Endothelial cell of umbilical vein (primary cell): ENCODE measurements around the gene NCOA3. TPM values are rescaled to one million over a fixed set of nuclear protein-coding genes. Genes with fewer than 3 reads are reported as not detected.

Source experiments
- BruUV-seq: library from RNA; stranded (reverse); fragments of 400-500 nt; replicated peaks from 2 replicates; lab custom pipeline; 2021; lab: Mats Ljungman, UMichigan
- CTCF ChIA-PET: fragments of 300-600, 350-600 bp; sonication (Branson Sonifier 250); formaldehyde crosslinking; loops from one replicate; lab custom pipeline; 2021; ENCODE audit warnings: antibody characterized with exemption, inconsistent platforms; lab: Charles Lee
- POLR2A ChIA-PET: fragments of 300-600, 350-600 bp; sonication (Branson Sonifier 250); formaldehyde crosslinking; loops from one replicate; lab custom pipeline; 2021; ENCODE audit warnings: antibody characterized with exemption, inconsistent platforms; lab: Charles Lee
- DNase-seq: peaks from one replicate; pipeline ENCODE4 v3.0.0-alpha.2; 2011; ENCODE audit warnings: low read depth, low spot score
- FAIRE-seq: peaks from 2 replicates; lab custom pipeline; 2011; peaks lifted over from hg19 to GRCh38; lab: Jason Lieb, UNC
- H2AFZ ChIP-seq: 2 replicates; pipeline ENCODE4 v1.6.0; 2012; ENCODE audit warnings: low read depth, low read length, control low read depth, inconsistent platforms
- H3K27ac ChIP-seq: 2 replicates; pipeline ENCODE4 v1.5.1; 2011; ENCODE audit warnings: low read depth, mild to moderate bottlenecking, control low read depth, low read length, moderate library complexity; ENCODE audit not compliant: insufficient read depth
- H3K27me3 ChIP-seq, 2 experiments: 2 replicates each; pipeline versions ENCODE4 v1.6.0 to v1.6.1; 2011; ENCODE audit warnings: low read length in 2 of 2, mixed read lengths in 1 of 2; ENCODE audit not compliant: control insufficient read depth in 2 of 2, insufficient read depth in 2 of 2
- H3K36me3 ChIP-seq, 2 experiments: 2 replicates in 1 of 2; 3 replicates in 1 of 2; pipeline ENCODE4 v1.5.1; 2011; ENCODE audit warnings: low read length in 2 of 2, mild to moderate bottlenecking in 1 of 2, moderate library complexity in 1 of 2; ENCODE audit not compliant: control insufficient read depth in 2 of 2, insufficient read depth in 2 of 2; ENCODE audit errors: extremely low read depth in 1 of 2
- H3K4me1 ChIP-seq: 3 replicates; pipeline ENCODE4 v1.5.1; 2011; ENCODE audit warnings: mild to moderate bottlenecking, low read length; ENCODE audit not compliant: control insufficient read depth, insufficient read depth; ENCODE audit errors: extremely low read depth
- H3K4me2 ChIP-seq: 2 replicates; pipeline ENCODE4 v1.6.1; 2011; ENCODE audit warnings: low read length, control low read depth, mixed read lengths; ENCODE audit not compliant: insufficient read depth
- H3K4me3 ChIP-seq, 3 experiments: fragments of 200-600 bp in 1 of 3; sonication (generic), shearing (Covaris generic) in 1 of 3; replicated peaks in 1 of 3; 2 replicates each; pipeline ENCODE4 v1.5.1; 2011 to 2016; ENCODE audit warnings: control low read depth in 3 of 3, low read length in 3 of 3, mild to moderate bottlenecking in 2 of 3, inconsistent platforms in 1 of 3, low read depth in 1 of 3, moderate library complexity in 1 of 3; ENCODE audit not compliant: insufficient read depth in 1 of 3
- H3K79me2 ChIP-seq: 2 replicates; pipeline ENCODE4 v1.6.0; 2012; ENCODE audit warnings: low read length, inconsistent platforms; ENCODE audit not compliant: control insufficient read depth, insufficient read depth
- H3K9ac ChIP-seq: replicated peaks from 2 replicates; pipeline ENCODE3; 2011; ENCODE audit warnings: low read length, control low read depth; ENCODE audit not compliant: insufficient read depth; ENCODE audit errors: extremely low read depth
- H3K9me1 ChIP-seq: replicated peaks from 3 replicates; pipeline ENCODE4 v1.6.0; 2011; ENCODE audit warnings: mild to moderate bottlenecking, low read length; ENCODE audit not compliant: control insufficient read depth, insufficient read depth; ENCODE audit errors: extremely low read depth
- H3K9me3 ChIP-seq: replicated peaks from 2 replicates; pipeline ENCODE4 v1.5.1; 2012; ENCODE audit warnings: low read length, inconsistent platforms; ENCODE audit not compliant: control insufficient read depth, insufficient read depth
- H4K20me1 ChIP-seq: replicated peaks from 2 replicates; pipeline ENCODE3; 2011; ENCODE audit warnings: mild to moderate bottlenecking, low read length; ENCODE audit not compliant: control insufficient read depth, insufficient read depth; ENCODE audit errors: extremely low read depth
- CTCF ChIP-seq, 2 donors: IDR thresholded peaks; 1 replicate in 1 of 2; 2 replicates in 1 of 2; pipeline ENCODE4 v1.5.1; 2011; ENCODE audit warnings: low read length in 2 of 2, mild to moderate bottlenecking in 2 of 2, moderate library complexity in 2 of 2, control low read depth in 1 of 2, inconsistent platforms in 1 of 2, low read depth in 1 of 2; ENCODE audit not compliant: insufficient read depth in 1 of 2; ENCODE audit errors: extremely low read depth in 1 of 2
- EZH2 ChIP-seq: IDR thresholded peaks from 2 replicates; pipeline ENCODE4 v1.6.1; 2012; ENCODE audit warnings: borderline replicate concordance, low read depth, mild to moderate bottlenecking, moderate library complexity, low read length, inconsistent platforms; ENCODE audit not compliant: severe bottlenecking
- FOS ChIP-seq: IDR thresholded peaks from 2 replicates; pipeline ENCODE4 v1.6.1; 2011; ENCODE audit warnings: mild to moderate bottlenecking, low read length, moderate library complexity, borderline replicate concordance; ENCODE audit not compliant: insufficient read depth
- GATA2 ChIP-seq: IDR thresholded peaks from 2 replicates; pipeline ENCODE4 v1.7.0; 2011; ENCODE audit warnings: low read depth, mild to moderate bottlenecking, moderate library complexity, mixed read lengths, low read length; ENCODE audit not compliant: insufficient read length, insufficient read depth
- JUN ChIP-seq: IDR thresholded peaks from 2 replicates; pipeline ENCODE4 v1.6.1; 2011; ENCODE audit warnings: borderline replicate concordance, low read depth; ENCODE audit not compliant: insufficient read length, insufficient read depth
- MAX ChIP-seq: IDR thresholded peaks from 2 replicates; pipeline ENCODE4 v1.6.1; 2011; ENCODE audit not compliant: insufficient read depth, insufficient read length
- MYC ChIP-seq: IDR thresholded peaks from one replicate; pipeline ENCODE4 v1.6.1; 2011; ENCODE audit warnings: mild to moderate bottlenecking, low read depth, low read length
- POLR2A ChIP-seq: IDR thresholded peaks from 2 replicates; pipeline ENCODE4 v1.6.1; 2012; ENCODE audit warnings: low read depth, mild to moderate bottlenecking, control low read depth, low read length
- POLR2AphosphoS5 ChIP-seq: IDR thresholded peaks from 2 replicates; pipeline ENCODE4 v1.6.1; 2012; ENCODE audit warnings: low read depth, mild to moderate bottlenecking, control low read depth, low read length, moderate library complexity; ENCODE audit not compliant: insufficient read depth
- dilution Hi-C: fragments of 300-500 bp; cut with MboI; formaldehyde crosslinking; loops from one replicate; pipeline ENCODE4 v1.15.0; 2019; ENCODE audit warnings: low sequenced_read_pairs; ENCODE audit not compliant: extremely low pct_ligation_motif_present
- intact Hi-C: fragments of 100-400 bp; cut with micrococcal nuclease; formaldehyde crosslinking; loops from one replicate; pipeline ENCODE4 v1.10.0; 2022
- polyA plus RNA-seq, 4 experiments: library from polyadenylated mRNA; depleted of rRNA in 3 of 4; stranded (reverse) in 3 of 4; unstranded in 1 of 4; fragments of >200 nt; gene quantifications; 2 replicates each; pipeline versions ENCODE4 v1.2.1 to v1.2.3, GENCODE V29; 2011 to 2012; ENCODE audit warnings: missing spikeins in 1 of 4
- total RNA-seq: library from RNA; stranded (reverse); gene quantifications from 2 replicates; pipeline ENCODE4 v1.2.3, GENCODE V29; 2021

Gene NCOA3
- total and polyA plus RNA-seq, 2 donors (not counting 3 experiments of a cell fraction or from before 2014, with no cell fraction given): 12.0 to 35.6 TPM

GRCh38 chr20:47699818-47700217 is 198.1 kb downstream of the NCOA3 start:
- no TSS peak for BruUV-seq
- dilution Hi-C loops (no loop called here), intact Hi-C loops (no loop called here)
- H3K9ac ChIP-seq: no peak overlapping the region
- H3K4me2 ChIP-seq: no peak overlapping the region
- no peaks in the 10 kb centered on the region for H3K27me3 ChIP-seq
- no peaks in the 10 kb centered on the region for H3K9me1 ChIP-seq
- no peak overlapping the region for H3K4me3 ChIP-seq
- H2AFZ ChIP-seq: no peak overlapping the region
- CTCF ChIA-PET: interaction anchor here (1.0 kb wide), 1 partner anchor 921 kb away, joined by 5 read pairs; no protein-coding TSS in a partner anchor
- H3K4me1 ChIP-seq: peaks cover under 1% of the 10 kb centered on the region
- no peaks in the 10 kb centered on the region for H3K9me3 ChIP-seq
- no peaks in the 10 kb centered on the region for H4K20me1 ChIP-seq
- H3K27ac ChIP-seq: no peak overlapping the region
- DNase-seq: no peak
- TF ChIP-seq POLR2A (no peak), MAX (no peak), FOS (no peak), CTCF (IDR thresholded peaks at IDR 0.05; ENCODE audit: extremely low read depth in 1 of 2, insufficient read depth in 1 of 2, low read depth in 1 of 2, low read length in 2 of 2) (no peak), EZH2 (no peak), MYC (no peak), JUN (no peak), POLR2AphosphoS5 (no peak), GATA2 (no peak)
- POLR2A ChIA-PET: no interaction called here
- FAIRE-seq: no peak
- H3K79me2 ChIP-seq: no peaks in the 10 kb centered on the region
- H3K36me3 ChIP-seq: no peaks in the 10 kb centered on the region
